ENCODE results near the gene GPR15LG. TPM values are rescaled to one million over a fixed set of nuclear protein-coding genes. Genes with fewer than 3 reads are reported as not detected.
"Not testable (repeated sequence)": the region's sequence is repeated elsewhere in the genome, so short reads cannot be mapped to it uniquely, and the experiment has no call there.

The GPR15LG gene
- total RNA-seq, 1 donor from 2014 or later = 0.70 TPM

GRCh38 chr10:84139126-84140035 lies 34.2 kb upstream of the GPR15LG start, which contains the start of gene GHITM:
Gene GHITM, plus strand, starts transcription at chr10:84139509. Its CDS starts 1,992 bp downstream, at chr10:84141501.
- Mint-ChIP-seq H3K36me3 (peaks cover 11% of the 10 kb centered on the region), H3K4me3 (peak within 1 kb of the TSS; percentile 96), H3K27ac (peak within 1 kb of the TSS; percentile 93), H3K27me3 (peaks cover 9% of the 10 kb centered on the region), H3K4me1 (ENCODE audit: unreplicated experiment) (peaks cover 26% of the 10 kb centered on the region), H3K9me3 (no peaks in the 10 kb centered on the region)
- TF ChIP-seq CTCF (conservative IDR thresholded peaks at IDR 0.05) = peak; percentile 66
- DNase-seq (ENCODE audit: extremely low spot score, unreplicated experiment) = peak; percentile 99

- peaks cover 7% of the 10 kb centered on the region for H3K27me3 Mint-ChIP-seq
- no peak for DNase-seq (ENCODE audit: extremely low spot score, unreplicated experiment)
These were observed 33.6 kb upstream of the GPR15LG start for GRCh38 chr10:84140036-84140379.

GRCh38 chr10:84147347-84147746 lies 26.3 kb upstream of the GPR15LG start:
- no peak for TF ChIP-seq CTCF (conservative IDR thresholded peaks at IDR 0.05)
- H3K4me3 Mint-ChIP-seq = no peak overlapping the region
- H3K36me3 Mint-ChIP-seq = peaks cover 26% of the 10 kb centered on the region
- H3K27ac Mint-ChIP-seq = no peak overlapping the region
- no peaks in the 10 kb centered on the region for H3K27me3 Mint-ChIP-seq
- H3K4me1 Mint-ChIP-seq (ENCODE audit: unreplicated experiment) = no peaks in the 10 kb centered on the region
- DNase-seq (ENCODE audit: extremely low spot score, unreplicated experiment) = no peak
- H3K9me3 Mint-ChIP-seq = no peaks in the 10 kb centered on the region

More at GRCh38 chr10:84140036-84140379, 33.6 kb upstream of the GPR15LG start:
- Mint-ChIP-seq H3K27ac (peak overlapping the region; percentile 93), H3K36me3 (peaks cover 15% of the 10 kb centered on the region), H3K4me3 (peak overlapping the region; percentile 96), H3K9me3 (no peaks in the 10 kb centered on the region), H3K4me1 (ENCODE audit: unreplicated experiment) (peaks cover 26% of the 10 kb centered on the region)
- TF ChIP-seq CTCF (conservative IDR thresholded peaks at IDR 0.05) = no peak

- H3K27me3 Mint-ChIP-seq; DNase-seq (ENCODE audit: extremely low spot score, unreplicated experiment); H3K27ac Mint-ChIP-seq; H3K9me3 Mint-ChIP-seq; H3K4me1 Mint-ChIP-seq (ENCODE audit: unreplicated experiment); H3K4me3 Mint-ChIP-seq: not testable (repeated sequence)
- peak; percentile 87 for TF ChIP-seq CTCF (conservative IDR thresholded peaks at IDR 0.05)
- peaks cover 27% of the 10 kb centered on the region for H3K36me3 Mint-ChIP-seq
These were observed 25.5 kb upstream of the GPR15LG start for GRCh38 chr10:84148006-84148597.

- no peak for DNase-seq (ENCODE audit: extremely low spot score, unreplicated experiment)
- Mint-ChIP-seq H3K9me3 (no peaks in the 10 kb centered on the region), H3K36me3 (peaks cover 26% of the 10 kb centered on the region), H3K27me3 (no peaks in the 10 kb centered on the region), H3K4me3 (no peak overlapping the region), H3K27ac (no peak overlapping the region), H3K4me1 (ENCODE audit: unreplicated experiment) (no peaks in the 10 kb centered on the region)
- TF ChIP-seq CTCF (conservative IDR thresholded peaks at IDR 0.05) = no peak
These were observed 23.7 kb upstream of the GPR15LG start for GRCh38 chr10:84149854-84150253.
